ENCODE measurements around the gene CIZ1. TPM values are rescaled to one million over a fixed set of nuclear protein-coding genes. Genes with fewer than 3 reads are reported as not detected.

CIZ1 gene
- total RNA-seq, 1 donor from 2014 or later: 30.1 TPM

- no peak for DNase-seq
Observed at GRCh38 chr9:128163027-128163515, 28.3 kb downstream of the CIZ1 start.

GRCh38 chr9:128162215-128163026 is 29.0 kb downstream of the CIZ1 start:
- no peak for DNase-seq

GRCh38 chr9:128161215-128161902 is 30.0 kb downstream of the CIZ1 start:
- DNase-seq: no peak

GRCh38 chr9:128160603-128160987 is 30.8 kb downstream of the CIZ1 start:
- peak; percentile 17 for DNase-seq

- DNase-seq: peak; percentile 97
Observed at GRCh38 chr9:128159784-128160602, 31.4 kb downstream of the CIZ1 start, which contains the start of gene BBLN. Gene BBLN (plus strand): TSS chr9:128160265. CDS start chr9:128160408, 143 bp downstream.

GRCh38 chr9:128159522-128159783 is 31.9 kb downstream of the CIZ1 start:
- no peak for DNase-seq

GRCh38 chr9:128155736-128156500 is 35.5 kb downstream of the CIZ1 start:
- DNase-seq: no peak

GRCh38 chr9:128153947-128154695 is 37.3 kb downstream of the CIZ1 start:
- DNase-seq: no peak

- no peak for DNase-seq
Observed at GRCh38 chr9:128153060-128153946, 38.1 kb downstream of the CIZ1 start.

- DNase-seq: no peak
Observed at GRCh38 chr9:128152133-128153059, 39.0 kb downstream of the CIZ1 start.

- DNase-seq: no peak
Observed at GRCh38 chr9:128151309-128152132, 39.9 kb downstream of the CIZ1 start.

GRCh38 chr9:128150594-128151308 is 40.6 kb downstream of the CIZ1 start:
- no peak for DNase-seq

GRCh38 chr9:128149951-128150593 is 41.3 kb downstream of the CIZ1 start:
- no peak for DNase-seq

- no peak for DNase-seq
Observed at GRCh38 chr9:128149001-128149701, 42.2 kb downstream of the CIZ1 start, which contains the start of gene LCN2. Gene LCN2 (plus strand): TSS chr9:128149453. CDS start chr9:128149526, 73 bp downstream.

GRCh38 chr9:128148509-128149000 is 42.8 kb downstream of the CIZ1 start:
- no peak for DNase-seq

- DNase-seq: no peak
Observed at GRCh38 chr9:128146591-128147120, 44.7 kb downstream of the CIZ1 start.
